Measurements from ENCODE around the gene CALCR.
A peak's percentile ranks its signal among the peaks of the same experiment; 100 is the strongest.

Gene CALCR

DNA sequence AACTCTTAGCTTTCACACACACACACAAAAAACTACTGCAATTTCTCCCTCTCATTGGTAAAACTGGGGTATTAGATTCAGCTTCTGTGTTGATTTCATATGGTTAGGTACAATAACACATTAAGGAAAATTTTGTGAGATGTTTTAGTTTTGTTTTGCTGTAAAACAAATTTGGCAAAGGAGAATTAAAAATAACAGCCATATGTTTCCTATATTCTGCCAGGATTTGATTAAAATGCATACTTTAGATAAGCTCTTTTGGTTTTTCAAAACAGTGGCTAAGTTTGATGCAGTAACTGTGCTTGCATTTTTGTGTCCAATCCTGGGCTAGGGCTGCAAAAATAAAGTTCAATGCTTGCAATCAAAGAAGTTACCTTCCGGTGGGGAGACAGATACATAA is 126.3 kb downstream of the CALCR start:
- no peak for DNase-seq (ENCODE audit: low spot score)

- DNase-seq (ENCODE audit: low spot score) = no peak
These were observed 127.0 kb downstream of the CALCR start for GRCh38 chr7:93447509-93447908.

GRCh38 chr7:93442478-93443224 is 131.9 kb downstream of the CALCR start:
- DNase-seq (ENCODE audit: low spot score) = no peak

- no peak for DNase-seq (ENCODE audit: low spot score)
These were observed 138.7 kb downstream of the CALCR start for GRCh38 chr7:93435791-93436190.

DNA sequence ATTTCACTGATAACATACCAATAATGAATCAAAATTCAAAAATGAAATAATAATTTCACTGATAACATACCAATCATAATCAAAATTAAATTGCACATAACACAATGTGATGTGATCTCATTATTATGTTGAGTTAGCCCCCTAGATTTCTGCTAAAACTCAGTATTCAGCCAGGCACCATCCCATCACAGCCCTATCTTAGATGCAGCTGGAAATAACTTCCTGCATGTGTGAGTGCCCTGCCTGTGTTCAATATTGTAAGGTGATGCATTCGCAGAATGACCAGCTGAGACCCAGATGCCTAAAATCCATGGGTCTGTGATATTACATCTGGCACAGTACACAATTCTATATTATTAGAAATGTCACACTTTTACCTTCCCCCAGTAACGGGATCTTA is 142.4 kb downstream of the CALCR start:
- DNase-seq (ENCODE audit: low spot score) = no peak

GRCh38 chr7:93430917-93431588 is 143.5 kb downstream of the CALCR start:
- no peak for DNase-seq (ENCODE audit: low spot score)

DNA sequence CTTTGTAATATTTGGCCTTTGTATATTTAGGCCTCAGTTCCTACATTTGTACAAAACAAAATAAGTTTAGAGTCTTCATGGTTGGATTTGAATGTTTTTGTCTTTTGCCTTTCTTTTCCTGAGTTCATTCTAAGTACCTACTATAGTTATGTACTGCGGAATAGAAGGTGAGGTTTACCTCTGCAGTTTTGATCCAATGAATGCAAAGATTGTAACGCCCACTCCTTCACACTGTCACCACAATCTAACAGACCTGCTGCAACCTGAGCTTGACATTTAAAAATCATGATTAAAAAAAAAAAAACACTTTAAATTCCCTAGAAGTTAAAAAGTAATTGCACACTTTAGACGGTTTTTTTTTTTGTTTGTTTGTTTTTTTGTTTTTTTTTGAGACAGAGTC is 145.0 kb downstream of the CALCR start:
- DNase-seq (ENCODE audit: low spot score) = no peak

GRCh38 chr7:93427107-93427506 is 147.4 kb downstream of the CALCR start:
- DNase-seq (ENCODE audit: low spot score) = no peak

- DNase-seq (ENCODE audit: low spot score) = no peak
These were observed 148.3 kb downstream of the CALCR start for GRCh38 chr7:93426155-93426696.

GRCh38 chr7:93414574-93414973 is 159.9 kb downstream of the CALCR start:
- no peak for DNase-seq (ENCODE audit: low spot score)

GRCh38 chr7:93409324-93409723 is 165.2 kb downstream of the CALCR start:
- no peak for DNase-seq (ENCODE audit: low spot score)

DNA sequence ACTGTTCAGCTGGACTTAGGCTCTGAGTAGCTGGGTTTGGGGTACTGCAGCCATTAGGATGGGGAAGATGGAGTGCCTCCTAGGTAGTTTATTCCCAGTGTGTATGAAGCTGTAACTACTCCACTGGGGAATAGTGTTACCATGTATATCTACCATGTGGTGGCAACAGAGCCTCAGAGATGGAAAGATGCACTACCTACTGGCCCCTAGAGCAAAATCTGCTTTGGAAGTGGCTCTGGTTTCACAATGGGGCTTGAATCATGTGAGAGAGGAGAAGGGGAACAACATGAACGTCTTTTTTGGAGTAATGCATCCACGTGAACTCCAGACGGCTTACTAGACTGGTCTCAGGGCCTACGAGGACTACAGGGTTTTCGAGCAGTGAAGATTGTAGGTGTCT is 167.3 kb downstream of the CALCR start:
- peak; percentile 42 for DNase-seq (ENCODE audit: low spot score)

DNA sequence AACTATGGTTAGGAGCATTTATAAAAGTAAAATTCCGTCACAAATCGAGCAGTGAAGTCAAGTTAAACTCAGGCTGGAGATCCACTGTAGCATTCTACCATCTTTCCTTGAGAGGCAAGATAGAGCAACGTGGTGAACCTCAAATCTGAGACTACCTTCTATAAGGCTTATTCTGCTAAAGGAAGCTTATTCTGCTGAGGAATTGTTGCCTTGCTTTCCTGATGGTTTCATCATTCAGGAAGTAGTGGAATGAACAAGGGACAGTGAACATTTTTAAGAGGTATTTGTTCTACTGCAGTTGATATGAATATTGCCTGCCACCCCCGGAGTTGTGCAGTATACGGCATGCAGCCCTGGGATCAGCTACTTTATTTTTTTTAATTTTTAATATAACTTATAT is 171.6 kb downstream of the CALCR start:
- no peak for DNase-seq (ENCODE audit: low spot score)

DNA sequence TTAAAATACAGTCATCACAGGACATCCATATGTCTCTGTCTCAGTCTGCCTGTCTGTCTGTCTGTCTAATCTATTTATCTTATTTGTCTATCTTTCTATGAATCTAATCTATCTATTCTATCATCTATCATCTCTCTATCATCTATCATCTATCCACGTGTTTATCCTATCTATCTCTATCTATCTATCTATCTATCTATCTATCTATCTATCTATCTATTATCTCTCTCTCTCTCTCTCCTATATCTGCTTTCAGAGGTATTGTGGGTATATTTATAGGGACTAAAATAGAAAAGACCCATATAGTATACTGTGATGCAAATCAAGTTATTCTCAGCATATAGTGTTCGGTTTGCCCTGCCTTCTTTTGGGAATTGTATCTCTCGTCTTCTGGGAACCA is 174.9 kb downstream of the CALCR start:
- no peak for DNase-seq (ENCODE audit: low spot score)

DNA sequence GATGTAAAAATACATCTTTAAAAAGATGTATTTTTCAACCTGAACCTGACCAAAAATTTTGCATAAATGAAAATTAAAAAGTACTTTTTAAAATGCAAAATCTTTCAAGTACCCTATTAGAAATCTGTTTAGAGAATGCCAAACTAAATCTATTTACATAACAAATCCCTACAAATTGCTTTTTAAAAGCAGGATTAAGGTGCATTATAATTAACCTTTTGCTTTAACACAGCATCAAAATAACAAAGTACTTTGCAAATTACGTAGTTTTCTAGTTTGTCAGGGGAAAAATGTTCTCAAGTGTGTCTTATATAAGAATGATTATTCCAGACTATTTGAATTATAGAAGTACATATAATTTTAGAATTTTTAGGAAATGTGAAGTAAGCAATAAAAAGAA is 181.5 kb downstream of the CALCR start:
- DNase-seq (ENCODE audit: low spot score) = no peak

GRCh38 chr7:93390660-93391059 is 183.9 kb downstream of the CALCR start:
- no peak for DNase-seq (ENCODE audit: low spot score)

GRCh38 chr7:93382362-93382761 is 192.2 kb downstream of the CALCR start:
- no peak for DNase-seq (ENCODE audit: low spot score)

DNA sequence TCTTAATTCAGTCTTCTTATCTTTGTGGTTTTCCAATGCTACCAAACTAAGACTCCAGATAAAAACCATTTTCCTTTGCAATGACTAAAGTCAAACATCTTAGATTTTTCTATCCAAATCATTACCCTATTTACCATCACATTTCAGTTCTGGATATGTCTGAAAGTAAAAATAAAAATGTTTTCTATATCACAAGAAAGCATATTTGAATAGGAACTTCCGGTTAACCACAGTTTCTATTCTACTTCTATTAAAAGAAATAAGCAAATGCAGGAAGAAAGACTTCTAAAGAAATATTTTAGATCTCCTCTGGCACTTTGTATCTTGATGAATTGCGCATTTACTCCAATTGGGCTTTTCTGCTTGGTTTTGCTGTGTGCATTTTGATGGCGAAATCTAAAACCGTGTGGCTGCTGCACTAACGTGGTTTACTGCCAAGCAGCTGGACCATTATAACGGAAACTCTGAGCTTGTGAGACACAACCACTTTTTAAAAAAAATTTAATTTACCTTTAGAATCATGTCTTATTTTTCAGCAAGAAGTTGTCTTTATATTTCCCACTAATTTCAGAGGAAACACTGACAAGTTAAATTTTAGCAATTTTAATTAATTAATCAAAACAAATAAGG is 196.3 kb downstream of the CALCR start:
- DNase-seq (ENCODE audit: low spot score) = no peak

GRCh38 chr7:93375603-93376002 is 198.9 kb downstream of the CALCR start:
- DNase-seq (ENCODE audit: low spot score) = no peak

Measured in Ammon's horn (tissue), 1 donor.